HepG2 (cell line): ENCODE measurements around the gene SYCP2L. TPM values are rescaled to one million over a fixed set of nuclear protein-coding genes. Genes with fewer than 3 reads are reported as not detected.

ENCODE experiments used
- CHD4 ChIP-seq: fragments of 200-600 bp; sonication (generic); IDR thresholded peaks from 2 replicates; pipeline ENCODE4 v1.7.0; 2017; ENCODE audit warnings: mild to moderate bottlenecking, low read length, borderline replicate concordance
- FIP1L1 ChIP-seq: fragments of 200-400 bp; formaldehyde crosslinking; IDR thresholded peaks from 2 replicates; pipeline ENCODE4 v1.6.1; 2018; ENCODE audit warnings: low read depth, mild to moderate bottlenecking, low read length, moderate library complexity, borderline replicate concordance; ENCODE audit not compliant: insufficient read depth
- HNF4A ChIP-seq: sonication (generic); formaldehyde crosslinking; IDR thresholded peaks from 2 replicates; pipeline ENCODE4 v1.4.0; 2020; ENCODE audit warnings: missing genetic modification reagents
- JUND ChIP-seq: sonication (generic); formaldehyde crosslinking; IDR thresholded peaks from 2 replicates; pipeline ENCODE4 v1.8.0; 2022; ENCODE audit warnings: mild to moderate bottlenecking, missing genetic modification reagents
- KLF15 ChIP-seq: sonication (generic); formaldehyde crosslinking; IDR thresholded peaks from 2 replicates; pipeline ENCODE4 v1.8.1; 2023; ENCODE audit warnings: borderline replicate concordance, mild to moderate bottlenecking, inconsistent platforms, missing genetic modification reagents, mixed read lengths
- POLR2G ChIP-seq: fragments of 200-400 bp; formaldehyde crosslinking; IDR thresholded peaks from 2 replicates; pipeline ENCODE4 v1.6.1; 2018; ENCODE audit warnings: mild to moderate bottlenecking, low read depth, low read length, moderate library complexity
- PREB ChIP-seq: sonication (generic); formaldehyde crosslinking; IDR thresholded peaks from 2 replicates; pipeline ENCODE4 v1.4.0; 2020; ENCODE audit warnings: missing genetic modification reagents
- RAD21 ChIP-seq: fragments of 450-650 bp; formaldehyde crosslinking; IDR thresholded peaks from 2 replicates; pipeline ENCODE4 v1.5.0; 2020; ENCODE audit warnings: mild to moderate bottlenecking
- SMAD3 ChIP-seq: sonication (generic); formaldehyde crosslinking; IDR thresholded peaks from 2 replicates; pipeline ENCODE4 v1.4.0; 2020; ENCODE audit warnings: missing genetic modification reagents
- SMARCE1 ChIP-seq: fragments of 450-650 bp; IDR thresholded peaks from 2 replicates; pipeline ENCODE4 v1.6.1; 2017; ENCODE audit warnings: borderline replicate concordance
- TOPORS ChIP-seq: sonication (generic); formaldehyde crosslinking; IDR thresholded peaks from 2 replicates; pipeline ENCODE4 v1.8.0; 2023; ENCODE audit warnings: mild to moderate bottlenecking, missing genetic modification reagents
- TSC22D2 ChIP-seq: sonication (generic); formaldehyde crosslinking; IDR thresholded peaks from 2 replicates; pipeline ENCODE4 v1.5.1; 2020; ENCODE audit warnings: missing genetic modification reagents, mild to moderate bottlenecking, borderline replicate concordance
- ZFYVE20 ChIP-seq: sonication (generic); formaldehyde crosslinking; IDR thresholded peaks from 2 replicates; pipeline ENCODE4 v1.8.0; 2023; ENCODE audit warnings: low read depth, mild to moderate bottlenecking, moderate library complexity, missing genetic modification reagents, borderline replicate concordance
- ZHX1 ChIP-seq: sonication (generic); formaldehyde crosslinking; IDR thresholded peaks from 2 replicates; pipeline ENCODE4 v1.8.1; 2022; ENCODE audit warnings: low read depth, mild to moderate bottlenecking, missing genetic modification reagents
- ZNF24 ChIP-seq: fragments of 450-650 bp; IDR thresholded peaks from 2 replicates; pipeline ENCODE4 v1.6.1; 2017; ENCODE audit warnings: antibody characterized with exemption, mild to moderate bottlenecking
- ZNF335 ChIP-seq: sonication (generic); formaldehyde crosslinking; IDR thresholded peaks from 2 replicates; pipeline ENCODE4 v1.4.0; 2020; ENCODE audit warnings: missing genetic modification reagents
- ZNF414 ChIP-seq: sonication (generic); formaldehyde crosslinking; IDR thresholded peaks from 2 replicates; pipeline ENCODE4 v1.5.0; 2020; ENCODE audit warnings: missing genetic modification reagents
- ZNF501 ChIP-seq: sonication (generic); formaldehyde crosslinking; IDR thresholded peaks from 2 replicates; pipeline ENCODE4 v1.5.1; 2020; ENCODE audit warnings: mild to moderate bottlenecking, moderate library complexity, missing genetic modification reagents
- ZNF749 ChIP-seq: sonication (generic); formaldehyde crosslinking; IDR thresholded peaks from 2 replicates; pipeline ENCODE4 v1.8.0; 2022; ENCODE audit warnings: mild to moderate bottlenecking, missing genetic modification reagents, moderate library complexity, borderline replicate concordance
- polyA plus RNA-seq, 8 experiments: library from polyadenylated mRNA; depleted of rRNA in 3 of 8; stranded (reverse) in 7 of 8; unstranded in 1 of 8; fragments of >200 nt; fragmentation: Illumina TruSeq in 4 of 8; extraction: Trizol in 4 of 8; gene quantifications; 2 replicates each; pipeline versions ENCODE4 v1.2.1 to v1.2.3, GENCODE V29; 2011 to 2016; ENCODE audit warnings: low read depth in 4 of 8, missing spikeins in 1 of 8, mixed read lengths in 1 of 8; ENCODE audit not compliant: insufficient read depth in 1 of 8
- total RNA-seq, 5 experiments: library from RNA; depleted of rRNA; stranded (reverse); fragments of >200 nt; fragmentation: Illumina TruSeq; extraction: Trizol; gene quantifications; 2 replicates each; pipeline ENCODE4 v1.2.3, GENCODE V29; 2016; ENCODE audit warnings: low read depth in 1 of 5
- TF ChIP-seq, protein P1 (sequence below): sonication (generic); formaldehyde crosslinking; IDR thresholded peaks from 2 replicates; pipeline ENCODE4 v1.4.0; 2020; ENCODE audit warnings: mild to moderate bottlenecking, missing genetic modification reagents
- TF ChIP-seq, protein P2 (sequence below): sonication (generic); formaldehyde crosslinking; IDR thresholded peaks from 2 replicates; pipeline ENCODE4 v1.4.0; 2020; ENCODE audit warnings: missing genetic modification reagents, mild to moderate bottlenecking, borderline replicate concordance

The SYCP2L gene
- total and polyA plus RNA-seq, 2 of the 13 experiments (the other 11 are each of a cell fraction or from before 2014, with no cell fraction given): 0.22 to 0.54 TPM

DNA sequence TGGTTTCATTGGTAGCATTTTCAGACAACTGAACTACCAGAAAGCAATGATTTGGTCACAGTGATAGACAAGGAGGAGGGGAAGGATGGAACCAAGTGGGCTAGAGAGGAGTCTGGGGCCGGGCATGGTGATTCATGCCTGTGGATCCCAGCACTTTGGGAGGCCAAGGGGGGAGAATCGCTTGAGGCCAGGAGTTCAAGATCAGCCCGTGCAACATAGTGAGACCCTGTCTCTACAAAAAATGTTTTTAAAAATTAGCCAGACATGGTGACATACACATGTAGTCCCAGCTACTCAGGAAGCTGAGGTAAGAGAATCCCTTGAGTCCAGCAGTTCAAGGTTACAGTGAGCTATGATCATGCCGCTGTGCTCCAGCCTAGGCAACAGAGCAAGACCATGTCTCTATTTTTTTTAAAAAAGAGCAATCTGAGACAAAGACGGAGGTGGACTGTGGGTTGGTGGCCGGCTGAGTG is 70.6 kb downstream of the SYCP2L start (continued):
- TF ChIP-seq PREB (CRISPR knock-in tag) (no peak), CHD4 (no peak), ZFYVE20 (no peak), TOPORS (CRISPR knock-in tag) (no peak), KLF15 (no peak), SMARCE1 (no peak), POLR2G (no peak), SMAD3 (0 out of 2 replicates have a peak, but pooled peaks have one; percentile 42), JUND (peak; percentile 87; the same call in 1 of the 2 replicates), ZNF24 (no peak), ZNF414 (CRISPR knock-in tag) (peak; percentile 79), ZHX1 (no peak), TSC22D2 (CRISPR knock-in tag) (peak; percentile 34; the same call in 1 of the 2 replicates), ZNF335 (CRISPR knock-in tag) (0 out of 2 replicates have a peak, but pooled peaks have one; percentile 28), ZNF749 (CRISPR knock-in tag) (no peak), FIP1L1 (no peak), ZNF501 (CRISPR knock-in tag) (0 out of 2 replicates have a peak, but pooled peaks have one; percentile 63), HNF4A (peak; percentile 97), RAD21 (CRISPR knock-in tag) (no peak)
- TF ChIP-seq, protein P1, sequence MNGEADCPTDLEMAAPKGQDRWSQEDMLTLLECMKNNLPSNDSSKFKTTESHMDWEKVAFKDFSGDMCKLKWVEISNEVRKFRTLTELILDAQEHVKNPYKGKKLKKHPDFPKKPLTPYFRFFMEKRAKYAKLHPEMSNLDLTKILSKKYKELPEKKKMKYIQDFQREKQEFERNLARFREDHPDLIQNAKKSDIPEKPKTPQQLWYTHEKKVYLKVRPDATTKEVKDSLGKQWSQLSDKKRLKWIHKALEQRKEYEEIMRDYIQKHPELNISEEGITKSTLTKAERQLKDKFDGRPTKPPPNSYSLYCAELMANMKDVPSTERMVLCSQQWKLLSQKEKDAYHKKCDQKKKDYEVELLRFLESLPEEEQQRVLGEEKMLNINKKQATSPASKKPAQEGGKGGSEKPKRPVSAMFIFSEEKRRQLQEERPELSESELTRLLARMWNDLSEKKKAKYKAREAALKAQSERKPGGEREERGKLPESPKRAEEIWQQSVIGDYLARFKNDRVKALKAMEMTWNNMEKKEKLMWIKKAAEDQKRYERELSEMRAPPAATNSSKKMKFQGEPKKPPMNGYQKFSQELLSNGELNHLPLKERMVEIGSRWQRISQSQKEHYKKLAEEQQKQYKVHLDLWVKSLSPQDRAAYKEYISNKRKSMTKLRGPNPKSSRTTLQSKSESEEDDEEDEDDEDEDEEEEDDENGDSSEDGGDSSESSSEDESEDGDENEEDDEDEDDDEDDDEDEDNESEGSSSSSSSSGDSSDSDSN (CRISPR knock-in tag): no peak
- TF ChIP-seq, protein P2, sequence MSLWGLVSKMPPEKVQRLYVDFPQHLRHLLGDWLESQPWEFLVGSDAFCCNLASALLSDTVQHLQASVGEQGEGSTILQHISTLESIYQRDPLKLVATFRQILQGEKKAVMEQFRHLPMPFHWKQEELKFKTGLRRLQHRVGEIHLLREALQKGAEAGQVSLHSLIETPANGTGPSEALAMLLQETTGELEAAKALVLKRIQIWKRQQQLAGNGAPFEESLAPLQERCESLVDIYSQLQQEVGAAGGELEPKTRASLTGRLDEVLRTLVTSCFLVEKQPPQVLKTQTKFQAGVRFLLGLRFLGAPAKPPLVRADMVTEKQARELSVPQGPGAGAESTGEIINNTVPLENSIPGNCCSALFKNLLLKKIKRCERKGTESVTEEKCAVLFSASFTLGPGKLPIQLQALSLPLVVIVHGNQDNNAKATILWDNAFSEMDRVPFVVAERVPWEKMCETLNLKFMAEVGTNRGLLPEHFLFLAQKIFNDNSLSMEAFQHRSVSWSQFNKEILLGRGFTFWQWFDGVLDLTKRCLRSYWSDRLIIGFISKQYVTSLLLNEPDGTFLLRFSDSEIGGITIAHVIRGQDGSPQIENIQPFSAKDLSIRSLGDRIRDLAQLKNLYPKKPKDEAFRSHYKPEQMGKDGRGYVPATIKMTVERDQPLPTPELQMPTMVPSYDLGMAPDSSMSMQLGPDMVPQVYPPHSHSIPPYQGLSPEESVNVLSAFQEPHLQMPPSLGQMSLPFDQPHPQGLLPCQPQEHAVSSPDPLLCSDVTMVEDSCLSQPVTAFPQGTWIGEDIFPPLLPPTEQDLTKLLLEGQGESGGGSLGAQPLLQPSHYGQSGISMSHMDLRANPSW (CRISPR knock-in tag): no peak
